ENCODE measurements around the gene PLEKHA8. TPM values are rescaled to one million over a fixed set of nuclear protein-coding genes. Genes with fewer than 3 reads are reported as not detected.

PLEKHA8 gene
- total RNA-seq, 4 donors from 2014 or later, result 6.6 to 16.4 (median 13.1) TPM

DNA sequence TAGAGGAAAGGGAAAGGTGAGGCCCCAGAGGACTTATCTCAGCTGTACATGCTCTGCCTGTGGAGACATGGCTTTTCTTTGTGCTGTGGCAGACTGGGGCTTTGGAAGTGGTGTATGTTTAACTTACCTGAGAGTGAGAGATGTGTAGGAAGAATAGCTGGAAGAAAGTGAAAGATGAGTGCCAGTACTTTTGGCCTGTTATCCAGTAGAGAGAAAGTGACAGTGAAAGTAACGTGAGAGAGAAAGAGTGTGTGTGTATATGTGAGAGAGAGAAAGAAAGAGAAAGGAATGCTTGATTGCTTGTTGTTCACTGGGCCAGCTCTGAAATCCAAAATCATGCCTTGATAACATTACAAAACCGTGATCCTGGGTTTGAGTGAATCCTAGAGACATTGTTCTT lies 132.1 kb downstream of the PLEKHA8 start:
- H3K4me1 ChIP-seq, result peaks cover 0 to 21% (median 16%) of the 10 kb centered on the region in 4 donors
- H3K27me3 ChIP-seq, result no peaks in the 10 kb centered on the region
- H3K9me3 ChIP-seq, result no peaks in the 10 kb centered on the region
- H3K27ac ChIP-seq, result peak overlapping the region in 2 of 4 donors; percentile 28 to 41
- 81 to 90% methylated on average over 2 of the region's 2 CpGs for WGBS, 2 donors (ENCODE audit: low coverage in 1 of 2)
- no peak for DNase-seq
- no peak overlapping the region for H3K4me3 ChIP-seq
- in situ Hi-C loops (cut with MboI; ENCODE audit: low pct_ligation_motif_present in 1 of 4, low pct_unique_long_range_greater_than_20kb in 1 of 4, low sequenced_read_pairs in 3 of 4) (loop anchor here in 3 of 4 donors (10.0 to 25.0 kb wide), 5 partner anchors 244 to 577 kb away; no protein-coding TSS in a partner anchor), intact Hi-C loops (cut with DNase I; ENCODE audit: low total_unique reads) (loop anchor here (5.0 kb wide), 1 partner anchor 252 kb away; no protein-coding TSS in a partner anchor)
- H3K36me3 ChIP-seq, result no peaks in the 10 kb centered on the region
- TF ChIP-seq POLR2A (IDR thresholded peaks at IDR 0.05) (no peak), POLR2AphosphoS5 (IDR thresholded peaks at IDR 0.05) (no peak), EP300 (IDR thresholded peaks at IDR 0.05; ENCODE audit: low read depth) (no peak)
- TF ChIP-seq, protein P1, sequence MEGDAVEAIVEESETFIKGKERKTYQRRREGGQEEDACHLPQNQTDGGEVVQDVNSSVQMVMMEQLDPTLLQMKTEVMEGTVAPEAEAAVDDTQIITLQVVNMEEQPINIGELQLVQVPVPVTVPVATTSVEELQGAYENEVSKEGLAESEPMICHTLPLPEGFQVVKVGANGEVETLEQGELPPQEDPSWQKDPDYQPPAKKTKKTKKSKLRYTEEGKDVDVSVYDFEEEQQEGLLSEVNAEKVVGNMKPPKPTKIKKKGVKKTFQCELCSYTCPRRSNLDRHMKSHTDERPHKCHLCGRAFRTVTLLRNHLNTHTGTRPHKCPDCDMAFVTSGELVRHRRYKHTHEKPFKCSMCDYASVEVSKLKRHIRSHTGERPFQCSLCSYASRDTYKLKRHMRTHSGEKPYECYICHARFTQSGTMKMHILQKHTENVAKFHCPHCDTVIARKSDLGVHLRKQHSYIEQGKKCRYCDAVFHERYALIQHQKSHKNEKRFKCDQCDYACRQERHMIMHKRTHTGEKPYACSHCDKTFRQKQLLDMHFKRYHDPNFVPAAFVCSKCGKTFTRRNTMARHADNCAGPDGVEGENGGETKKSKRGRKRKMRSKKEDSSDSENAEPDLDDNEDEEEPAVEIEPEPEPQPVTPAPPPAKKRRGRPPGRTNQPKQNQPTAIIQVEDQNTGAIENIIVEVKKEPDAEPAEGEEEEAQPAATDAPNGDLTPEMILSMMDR (IDR thresholded peaks at IDR 0.05), result no peak

DNA sequence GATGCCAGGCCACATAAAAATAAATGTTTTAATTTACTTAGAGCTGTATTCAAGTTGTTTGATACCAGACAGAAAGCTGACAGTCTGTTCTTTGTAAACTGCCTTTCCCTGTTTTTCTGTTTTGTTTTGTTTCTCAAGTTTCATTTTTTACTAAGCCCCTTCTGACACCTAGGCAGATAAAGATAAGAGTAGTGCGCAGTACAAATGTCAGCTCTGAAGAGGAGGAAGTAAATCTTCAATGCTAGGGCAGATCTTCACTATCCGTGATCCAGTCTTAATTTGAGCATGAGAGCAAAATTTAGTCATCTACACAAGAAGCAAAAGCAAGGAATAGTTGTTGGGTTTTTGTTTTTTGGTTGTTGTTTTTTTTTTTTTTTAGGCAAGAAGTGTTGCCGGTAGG lies 133.9 kb downstream of the PLEKHA8 start:
- peaks cover 0 to 25% (median 18%) of the 10 kb centered on the region in 4 donors for H3K4me1 ChIP-seq
- intact Hi-C loops (cut with DNase I; ENCODE audit: low total_unique reads) (loop anchor here (5.0 kb wide), 1 partner anchor 250 kb away; no protein-coding TSS in a partner anchor), in situ Hi-C loops (cut with MboI; ENCODE audit: low pct_ligation_motif_present in 1 of 4, low pct_unique_long_range_greater_than_20kb in 1 of 4, low sequenced_read_pairs in 3 of 4) (loop anchor here in 3 of 4 donors (10.0 to 25.0 kb wide), 5 partner anchors 243 to 575 kb away; no protein-coding TSS in a partner anchor)
- no peak overlapping the region for H3K27ac ChIP-seq
- 82 to 94% methylated on average over 3 of the region's 3 CpGs for WGBS, 2 donors (ENCODE audit: low coverage in 1 of 2)
- H3K4me3 ChIP-seq, result no peak overlapping the region
- DNase-seq, result no peak
- no peaks in the 10 kb centered on the region for H3K27me3 ChIP-seq
- TF ChIP-seq EP300 (IDR thresholded peaks at IDR 0.05; ENCODE audit: low read depth) (no peak), POLR2AphosphoS5 (IDR thresholded peaks at IDR 0.05) (no peak), POLR2A (IDR thresholded peaks at IDR 0.05) (no peak)
- TF ChIP-seq, protein P1 (IDR thresholded peaks at IDR 0.05), result no peak
- H3K36me3 ChIP-seq, result no peaks in the 10 kb centered on the region
- no peaks in the 10 kb centered on the region for H3K9me3 ChIP-seq

DNA sequence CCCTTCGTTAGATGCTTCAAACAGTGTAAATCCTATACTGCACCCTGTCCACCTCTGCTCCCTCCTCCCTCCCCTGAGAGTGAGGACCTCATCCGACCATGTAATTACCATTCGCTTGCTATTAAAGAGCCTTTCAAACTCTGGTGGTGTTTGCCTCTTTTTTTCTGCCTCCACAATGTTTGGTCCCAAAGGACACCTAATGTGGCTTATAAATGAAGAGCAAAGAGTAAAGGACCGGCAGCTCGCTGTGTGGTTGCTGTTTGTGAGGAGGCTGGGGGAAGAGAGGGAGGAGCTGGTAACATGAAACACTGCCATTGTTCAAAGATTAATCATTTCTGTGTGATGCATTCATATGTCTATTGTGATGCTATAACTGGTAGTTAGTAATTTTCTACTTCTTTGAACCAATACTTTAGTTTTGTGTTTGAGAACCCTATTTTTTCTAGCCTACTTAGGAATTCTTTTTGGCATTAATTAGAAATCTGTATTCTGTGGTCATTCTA lies 134.5 kb downstream of the PLEKHA8 start:
- H3K9me3 ChIP-seq, result no peaks in the 10 kb centered on the region
- 61 to 77% methylated on average over 4 to 5 of the region's 5 CpGs for WGBS, 2 donors (ENCODE audit: low coverage in 1 of 2)
- TF ChIP-seq POLR2A (IDR thresholded peaks at IDR 0.05) (no peak), POLR2AphosphoS5 (IDR thresholded peaks at IDR 0.05) (no peak), EP300 (IDR thresholded peaks at IDR 0.05; ENCODE audit: low read depth) (no peak)
- TF ChIP-seq, protein P1 (IDR thresholded peaks at IDR 0.05), result no peak
- H3K36me3 ChIP-seq, result no peaks in the 10 kb centered on the region
- in situ Hi-C loops (cut with MboI; ENCODE audit: low pct_ligation_motif_present in 1 of 4, low pct_unique_long_range_greater_than_20kb in 1 of 4, low sequenced_read_pairs in 3 of 4), result loop anchor here in 3 of 4 donors (10.0 to 25.0 kb wide), 5 partner anchors 242 to 575 kb away; no protein-coding TSS in a partner anchor
- H3K27me3 ChIP-seq, result no peaks in the 10 kb centered on the region
- no peak for DNase-seq
- peak overlapping the region in 2 of 4 donors; percentile 11 to 14 for H3K27ac ChIP-seq
- intact Hi-C loops (cut with DNase I; ENCODE audit: low total_unique reads), result loop anchor here (5.0 kb wide), 1 partner anchor 250 kb away; no protein-coding TSS in a partner anchor
- H3K4me1 ChIP-seq, result peaks cover 0 to 25% (median 18%) of the 10 kb centered on the region in 4 donors
- no peak overlapping the region for H3K4me3 ChIP-seq

DNA sequence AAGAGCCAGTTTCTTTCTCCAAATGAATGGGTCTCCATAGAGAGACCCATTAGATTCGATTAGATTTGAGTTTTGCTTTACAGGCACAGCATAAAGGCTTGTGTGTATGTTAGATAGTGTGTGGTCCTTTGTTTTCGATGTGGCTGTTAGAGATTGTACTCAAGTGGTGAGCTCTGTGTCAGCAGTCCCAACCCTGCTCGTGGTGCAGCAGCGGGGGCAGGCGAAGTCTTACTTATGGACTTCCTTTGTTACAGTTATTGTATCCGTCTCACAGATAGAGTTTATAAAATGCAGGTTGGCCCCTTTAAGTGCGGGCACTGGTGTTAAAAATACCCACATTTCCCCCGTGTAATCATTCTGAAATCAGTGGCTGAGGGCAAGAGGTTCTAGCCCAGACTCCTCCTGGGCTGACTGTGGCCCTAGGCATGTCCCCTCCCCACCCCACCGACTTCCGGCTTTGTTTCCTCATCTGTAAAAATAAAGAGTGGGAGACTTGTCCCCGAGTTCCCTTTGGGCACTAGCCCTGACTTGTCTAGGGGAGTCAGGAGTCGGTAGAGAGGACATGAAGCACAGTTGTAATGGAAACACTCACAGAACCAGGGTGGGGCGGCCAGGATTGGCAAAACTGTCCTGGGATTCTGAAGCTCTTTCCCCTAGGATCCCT lies 135.2 kb downstream of the PLEKHA8 start:
- in situ Hi-C loops (cut with MboI; ENCODE audit: low pct_ligation_motif_present in 1 of 4, low pct_unique_long_range_greater_than_20kb in 1 of 4, low sequenced_read_pairs in 3 of 4) (loop anchor here in 3 of 4 donors (10.0 to 25.0 kb wide), 5 partner anchors 241 to 574 kb away; no protein-coding TSS in a partner anchor), intact Hi-C loops (cut with DNase I; ENCODE audit: low total_unique reads) (loop anchor here (5.0 kb wide), 1 partner anchor 249 kb away; no protein-coding TSS in a partner anchor)
- Histone ChIP-seq H3K27ac (peak overlapping the region in 3 of 4 donors; percentile 4 to 33 (median 14)), H3K4me1 (peaks cover 0 to 25% (median 18%) of the 10 kb centered on the region in 4 donors), H3K9me3 (no peaks in the 10 kb centered on the region), H3K36me3 (no peaks in the 10 kb centered on the region), H3K4me3 (no peak overlapping the region), H3K27me3 (no peaks in the 10 kb centered on the region)
- WGBS, 2 donors (ENCODE audit: low coverage in 1 of 2), result 47 to 64% methylated on average over 4 to 13 of the region's 13 CpGs
- TF ChIP-seq POLR2AphosphoS5 (IDR thresholded peaks at IDR 0.05), result no peak
- TF ChIP-seq, protein P1 (IDR thresholded peaks at IDR 0.05), result no peak
- no peak for TF ChIP-seq POLR2A (IDR thresholded peaks at IDR 0.05)
- TF ChIP-seq EP300 (IDR thresholded peaks at IDR 0.05; ENCODE audit: low read depth), result no peak
- no peak for DNase-seq

Data from transverse colon (tissue), 4 donors.